GM19025 (cell line): ENCODE measurements around the gene SPAM1.
"Not testable (repeated sequence)": the region's sequence is repeated elsewhere in the genome, so short reads cannot be mapped to it uniquely, and the experiment has no call there.

Source experiments
- ATAC-seq: cut with Tn5 transposase; IDR thresholded peaks from one replicate; pipeline ENCODE4 v1.9.1; 2021; ENCODE audit warnings: mild to moderate bottlenecking, low read depth, moderate library complexity; ENCODE audit not compliant: unreplicated experiment

SPAM1 gene

GRCh38 chr7:123924941-123925340, at the start of gene SPAM1:
TSS of gene SPAM1 (plus strand) at chr7:123925241. CDS start at chr7:123953571, 28,330 bp downstream.
- ATAC-seq: no peak

- ATAC-seq: no peak
Observed at GRCh38 chr7:123876557-123877256, 48.3 kb upstream of the SPAM1 start.

- ATAC-seq: no peak
Observed at GRCh38 chr7:123879628-123880027, 45.4 kb upstream of the SPAM1 start.

GRCh38 chr7:123881300-123881699, 43.7 kb upstream of the SPAM1 start:
- no peak for ATAC-seq

- no peak for ATAC-seq
Observed at GRCh38 chr7:123883154-123883553, 41.9 kb upstream of the SPAM1 start.

- ATAC-seq: no peak
Observed at GRCh38 chr7:123888192-123888591, 36.8 kb upstream of the SPAM1 start.

- ATAC-seq: not testable (repeated sequence)
Observed at GRCh38 chr7:123894753-123895152, 30.3 kb upstream of the SPAM1 start.

- ATAC-seq: no peak
Observed at GRCh38 chr7:123901101-123901500, 23.9 kb upstream of the SPAM1 start.

GRCh38 chr7:123905714-123906113, 19.3 kb upstream of the SPAM1 start:
- ATAC-seq: no peak

GRCh38 chr7:123916240-123916724, 8.8 kb upstream of the SPAM1 start:
- no peak for ATAC-seq

- ATAC-seq: no peak
Observed at GRCh38 chr7:123917878-123918277, 7.2 kb upstream of the SPAM1 start.

- ATAC-seq: no peak
Observed at GRCh38 chr7:123918309-123918708, 6.7 kb upstream of the SPAM1 start.

GRCh38 chr7:123923599-123923998, 1.4 kb upstream of the SPAM1 start:
- ATAC-seq: no peak

GRCh38 chr7:123929107-123929506, 4.1 kb downstream of the SPAM1 start:
- no peak for ATAC-seq

- no peak for ATAC-seq
Observed at GRCh38 chr7:123929655-123930054, 4.6 kb downstream of the SPAM1 start.

GRCh38 chr7:123935436-123936381, 10.7 kb downstream of the SPAM1 start:
- no peak for ATAC-seq

GRCh38 chr7:123936388-123936787, 11.3 kb downstream of the SPAM1 start:
- ATAC-seq: no peak

- ATAC-seq: no peak
Observed at GRCh38 chr7:123939784-123940183, 14.7 kb downstream of the SPAM1 start.

GRCh38 chr7:123941391-123942180, 16.5 kb downstream of the SPAM1 start:
- ATAC-seq: no peak

- no peak for ATAC-seq
Observed at GRCh38 chr7:123944395-123944794, 19.4 kb downstream of the SPAM1 start.

GRCh38 chr7:123945938-123946337, 20.9 kb downstream of the SPAM1 start:
- ATAC-seq: no peak
